Prostate gland (tissue), 2 donors: Measurements from ENCODE around the gene DIPK1C. TPM values are rescaled to one million over a fixed set of nuclear protein-coding genes. Genes with fewer than 3 reads are reported as not detected.

ENCODE experiments used
- DNase-seq: peaks from one replicate; pipeline ENCODE4 v3.0.0-alpha.2; 2019; ENCODE audit warnings: low spot score
- H3K27ac ChIP-seq, 2 donors: fragments of 200-600 bp; sonication (generic); 2 replicates each; pipeline ENCODE4 v1.5.1; 2017 to 2019
- H3K27me3 ChIP-seq: fragments of 200-600 bp; sonication (generic); replicated peaks from 2 replicates; pipeline ENCODE4 v1.5.1; 2019; ENCODE audit not compliant: insufficient read depth
- H3K36me3 ChIP-seq, 2 donors: fragments of 200-600 bp; sonication (generic); 1 replicate in 1 of 2; 2 replicates in 1 of 2; pipeline versions ENCODE4 v1.5.1 to v1.8.1; 2017 to 2019
- H3K4me1 ChIP-seq: fragments of 200-600 bp; sonication (generic); replicated peaks from 2 replicates; pipeline ENCODE4 v1.5.1; 2019
- H3K4me3 ChIP-seq, 2 donors: fragments of 200-600 bp; sonication (generic); 2 replicates each; pipeline ENCODE4 v1.5.1; 2017 to 2019
- H3K9me3 ChIP-seq: fragments of 200-600 bp; sonication (generic); 2 replicates; pipeline ENCODE4 v1.5.1; 2017
- CTCF ChIP-seq, 4 experiments: fragments of 200-600 bp in 2 of 4; fragments of 450-650 bp in 2 of 4; sonication (generic) in 2 of 4; IDR thresholded peaks; 1 replicate in 3 of 4; 2 replicates in 1 of 4; pipeline ENCODE4 v1.5.1; 2016 to 2019; ENCODE audit warnings: antibody characterized with exemption in 4 of 4, mild to moderate bottlenecking in 2 of 4, moderate library complexity in 2 of 4
- POLR2A ChIP-seq: fragments of 450-650 bp; IDR thresholded peaks from one replicate; pipeline ENCODE4 v1.6.1; 2016; ENCODE audit warnings: antibody characterized with exemption, mild to moderate bottlenecking
- POLR2AphosphoS5 ChIP-seq: sonication (generic); formaldehyde crosslinking; IDR thresholded peaks from one replicate; pipeline ENCODE4 v1.6.1; 2017; ENCODE audit warnings: antibody characterized with exemption
- WGBS: methylation state at CpG from one replicate; pipeline ENCODE4 v1.1.5; 2018; 5-methylcytosine and 5-hydroxymethylcytosine counted together
- intact Hi-C: fragments of 100-400 bp; cut with DNase I; formaldehyde crosslinking; loops from one replicate; pipeline ENCODE4 v1.14.2; 2022
- total RNA-seq, 2 donors: library from RNA; depleted of rRNA; stranded (reverse); fragments of >200 nt; gene quantifications; one replicate each; pipeline ENCODE4 v1.1.0, GENCODE V29; 2016

DIPK1C gene
- total RNA-seq, 2 donors from 2014 or later: 10.8 TPM; not detected in 1

- no peak overlapping the region for H3K4me3 ChIP-seq
- H3K4me1 ChIP-seq: no peaks in the 10 kb centered on the region
- DNase-seq: no peak
- 34% methylated on average over 6 of the region's 6 CpGs for WGBS
- TF ChIP-seq POLR2AphosphoS5: no peak
- no peak for TF ChIP-seq CTCF (IDR thresholded peaks at IDR 0.05)
- no peak for TF ChIP-seq POLR2A
- H3K9me3 ChIP-seq: no peaks in the 10 kb centered on the region
- no peaks in the 10 kb centered on the region for H3K36me3 ChIP-seq
- H3K27me3 ChIP-seq: no peaks in the 10 kb centered on the region
- intact Hi-C loops: no loop called here
- H3K27ac ChIP-seq: no peak overlapping the region
These were observed 67.8 kb downstream of the DIPK1C start for GRCh38 chr18:74389171-74389927.

GRCh38 chr18:74388227-74388626 is 68.9 kb downstream of the DIPK1C start:
- no peaks in the 10 kb centered on the region for H3K4me1 ChIP-seq
- no peaks in the 10 kb centered on the region for H3K27me3 ChIP-seq
- H3K36me3 ChIP-seq: no peaks in the 10 kb centered on the region
- 19% methylated on average over 1 of the region's 1 CpG for WGBS
- no peak overlapping the region for H3K27ac ChIP-seq
- intact Hi-C loops: no loop called here
- no peaks in the 10 kb centered on the region for H3K9me3 ChIP-seq
- TF ChIP-seq POLR2AphosphoS5 (no peak), CTCF (IDR thresholded peaks at IDR 0.05) (no peak), POLR2A (no peak)
- DNase-seq: no peak
- no peak overlapping the region for H3K4me3 ChIP-seq

GRCh38 chr18:74387383-74387782 is 69.7 kb downstream of the DIPK1C start:
- Histone ChIP-seq H3K27me3 (no peaks in the 10 kb centered on the region), H3K27ac (no peak overlapping the region), H3K4me3 (no peak overlapping the region), H3K9me3 (no peaks in the 10 kb centered on the region), H3K36me3 (no peaks in the 10 kb centered on the region), H3K4me1 (no peaks in the 10 kb centered on the region)
- no peak for DNase-seq
- intact Hi-C loops: no loop called here
- WGBS: 32% methylated on average over 6 of the region's 6 CpGs
- no peak for TF ChIP-seq POLR2A
- TF ChIP-seq POLR2AphosphoS5: no peak
- TF ChIP-seq CTCF (IDR thresholded peaks at IDR 0.05): no peak

Other genes with a start within 250 kb of the DIPK1C start
- 100 to 1,000 TPM in 1 of 2 donors, 10 to 100 TPM in 1; 76.6 to 144 TPM for gene CYB5A, start 165.3 kb downstream of the DIPK1C start, total RNA-seq
- 1 to 10 TPM in 1 of 2 donors, not detected in 1; 4.7 TPM for gene C18orf63, start 141.5 kb downstream of the DIPK1C start, total RNA-seq
- 100 to 1,000 TPM; 144 to 294 TPM for gene CNDP2, start 39.1 kb upstream of the DIPK1C start, total RNA-seq
- gene CNDP1, start 77.2 kb upstream of the DIPK1C start, total RNA-seq: not detected
- gene ZNF407, start 140.6 kb upstream of the DIPK1C start, total RNA-seq: 10 to 100 TPM; 11.7 to 22.2 TPM